ENCODE results near the gene PNCK.
"Not testable (repeated sequence)": the region's sequence is repeated elsewhere in the genome, so short reads cannot be mapped to it uniquely, and the experiment has no call there.

PNCK gene

GRCh38 chrX:153699210-153699783 lies 25.7 kb upstream of the PNCK start:
- DNase-seq (ENCODE audit: low read depth): not testable (repeated sequence)

- no peak for DNase-seq (ENCODE audit: low read depth)
Observed at GRCh38 chrX:153697924-153698865, 24.6 kb upstream of the PNCK start.

GRCh38 chrX:153696986-153697722 lies 23.5 kb upstream of the PNCK start:
- not testable (repeated sequence) for DNase-seq (ENCODE audit: low read depth)

- not testable (repeated sequence) for DNase-seq (ENCODE audit: low read depth)
Observed at GRCh38 chrX:153696538-153696937, 22.9 kb upstream of the PNCK start.

- DNase-seq (ENCODE audit: low read depth): no peak
Observed at GRCh38 chrX:153696100-153696499, 22.5 kb upstream of the PNCK start.

GRCh38 chrX:153694687-153695270 lies 21.2 kb upstream of the PNCK start:
- DNase-seq (ENCODE audit: low read depth): no peak

- not testable (repeated sequence) for DNase-seq (ENCODE audit: low read depth)
Observed at GRCh38 chrX:153694256-153694655, 20.6 kb upstream of the PNCK start.

GRCh38 chrX:153693216-153694086 lies 19.8 kb upstream of the PNCK start:
- DNase-seq (ENCODE audit: low read depth): no peak

- DNase-seq (ENCODE audit: low read depth): no peak
Observed at GRCh38 chrX:153692611-153693156, 19.1 kb upstream of the PNCK start.

GRCh38 chrX:153692003-153692402 lies 18.4 kb upstream of the PNCK start:
- no peak for DNase-seq (ENCODE audit: low read depth)

- not testable (repeated sequence) for DNase-seq (ENCODE audit: low read depth)
Observed at GRCh38 chrX:153691032-153691827, 17.6 kb upstream of the PNCK start.

- no peak for DNase-seq (ENCODE audit: low read depth)
Observed at GRCh38 chrX:153690466-153690865, 16.9 kb upstream of the PNCK start.

- DNase-seq (ENCODE audit: low read depth): no peak
Observed at GRCh38 chrX:153689654-153690465, 16.2 kb upstream of the PNCK start.

GRCh38 chrX:153688911-153689590 lies 15.4 kb upstream of the PNCK start:
- DNase-seq (ENCODE audit: low read depth): no peak

GRCh38 chrX:153688506-153688905 lies 14.9 kb upstream of the PNCK start:
- DNase-seq (ENCODE audit: low read depth): no peak

- no peak for DNase-seq (ENCODE audit: low read depth)
Observed at GRCh38 chrX:153688071-153688470, 14.5 kb upstream of the PNCK start.

- no peak for DNase-seq (ENCODE audit: low read depth)
Observed at GRCh38 chrX:153687121-153688039, 13.8 kb upstream of the PNCK start, which contains the start of gene SLC6A8. SLC6A8 (plus strand) TSS chrX:153687926; CDS start chrX:153688575, 649 bp downstream.

Measured in activated T-helper 1 cell treated with Interleukin-2 at 50 U/mL for 16 hours (primary cell).